GM12878 (cell line): Measurements from ENCODE around the gene ALG8. TPM values are rescaled to one million over a fixed set of nuclear protein-coding genes. Genes with fewer than 3 reads are reported as not detected.
A peak's percentile ranks its signal among the peaks of the same experiment; 100 is the strongest.

Experiments
- BCLAF1 ChIP-seq: fragments of 450-650 bp; IDR thresholded peaks from 2 replicates; pipeline ENCODE4 v1.6.1; 2017; ENCODE audit warnings: antibody characterized with exemption, mild to moderate bottlenecking, moderate library complexity
- EZH2 ChIP-seq: IDR thresholded peaks from 2 replicates; pipeline ENCODE4 v1.6.1; 2012; ENCODE audit warnings: low read depth, mild to moderate bottlenecking, control low read depth, inconsistent platforms, low read length, borderline replicate concordance; ENCODE audit not compliant: control insufficient read depth
- FOS ChIP-seq: IDR thresholded peaks from 3 replicates; pipeline ENCODE4 v1.6.1; 2011; ENCODE audit warnings: borderline replicate concordance; ENCODE audit not compliant: insufficient read length; ENCODE audit errors: extremely low read depth
- FOXM1 ChIP-seq: IDR thresholded peaks from 2 replicates; pipeline ENCODE4 v1.6.1; 2012; ENCODE audit warnings: low read depth, mild to moderate bottlenecking, inconsistent platforms, low read length, moderate library complexity
- HSF1 ChIP-seq: fragments of 150-350 bp; IDR thresholded peaks from 2 replicates; pipeline ENCODE4 v1.6.1; 2014; ENCODE audit warnings: mild to moderate bottlenecking, low read depth, low read length
- IKZF1 ChIP-seq: fragments of 450-650 bp; conservative IDR thresholded peaks from 2 replicates; pipeline ENCODE4 v1.6.1; 2017; ENCODE audit warnings: antibody characterized with exemption, mild to moderate bottlenecking
- IRF4 ChIP-seq: IDR thresholded peaks from 2 replicates; pipeline ENCODE4 v1.6.1; 2011; ENCODE audit warnings: low read depth, low read length
- JUNB ChIP-seq: IDR thresholded peaks from 2 replicates; pipeline ENCODE4 v1.6.1; 2016; ENCODE audit warnings: antibody characterized with exemption, mild to moderate bottlenecking
- NFYB ChIP-seq: IDR thresholded peaks from 2 replicates; pipeline ENCODE4 v1.6.1; 2011; ENCODE audit warnings: low read depth, mild to moderate bottlenecking, low read length, improper control_type of control experiment, moderate library complexity; ENCODE audit not compliant: insufficient read depth
- PAX8 ChIP-seq: fragments of 450-650 bp; IDR thresholded peaks from 2 replicates; pipeline ENCODE4 v1.6.1; 2017; ENCODE audit warnings: mild to moderate bottlenecking, moderate library complexity
- RAD51 ChIP-seq: fragments of 450-650 bp; IDR thresholded peaks from 2 replicates; pipeline ENCODE4 v1.6.1; 2016; ENCODE audit warnings: moderate library complexity, mild to moderate bottlenecking, inconsistent platforms
- SMAD1 ChIP-seq: fragments of 450-650 bp; IDR thresholded peaks from 2 replicates; pipeline ENCODE4 v1.6.1; 2018; ENCODE audit warnings: mild to moderate bottlenecking, low read depth; ENCODE audit not compliant: partially characterized antibody
- STAT1 ChIP-seq: fragments of 450-650 bp; conservative IDR thresholded peaks from 2 replicates; pipeline ENCODE4 v1.6.1; 2014; ENCODE audit warnings: antibody characterized with exemption, mild to moderate bottlenecking
- TAF1 ChIP-seq: IDR thresholded peaks from 2 replicates; pipeline ENCODE4 v1.6.1; 2011; ENCODE audit warnings: mild to moderate bottlenecking, low read depth, low read length, borderline replicate concordance
- TCF7 ChIP-seq: IDR thresholded peaks from 2 replicates; pipeline ENCODE4 v1.6.1; 2014; ENCODE audit warnings: antibody characterized with exemption, borderline replicate concordance
- polyA plus RNA-seq, 11 experiments: library from polyadenylated mRNA; depleted of rRNA in 4 of 11; unstranded in 6 of 11; stranded (reverse) in 5 of 11; fragments of >200 nt; fragmentation: Nextera tagmentation in 4 of 11; fragmentation: Illumina TruSeq in 1 of 11; extraction: Ambion mirVana in 4 of 11; extraction: Trizol in 1 of 11; gene quantifications; 1 replicate in 1 of 11; 2 replicates in 10 of 11; pipeline versions ENCODE4 v1.2.1 to v1.2.3, GENCODE V29; 2011 to 2016; ENCODE audit warnings: inconsistent platforms in 2 of 11, missing spikeins in 2 of 11, low read depth in 1 of 11
- total RNA-seq, 4 experiments: library from RNA; depleted of rRNA in 3 of 4; stranded (reverse); fragments of >200 nt in 3 of 4; fragmentation: Illumina TruSeq in 1 of 4; extraction: Trizol in 1 of 4; gene quantifications; 2 replicates each; pipeline versions ENCODE4 v1.2.1 to v1.2.3, GENCODE V29; 2013 to 2021
- TF ChIP-seq, protein P1 (sequence below): IDR thresholded peaks from 2 replicates; pipeline ENCODE4 v1.6.1; 2011; ENCODE audit warnings: low read depth, mild to moderate bottlenecking, low read length, moderate library complexity, borderline replicate concordance; ENCODE audit errors: extremely low read depth
- TF ChIP-seq, protein P2 (sequence below): fragments of 450-650 bp; IDR thresholded peaks from 2 replicates; pipeline ENCODE4 v1.6.1; 2018; ENCODE audit warnings: borderline replicate concordance, mild to moderate bottlenecking; ENCODE audit not compliant: partially characterized antibody
- TF ChIP-seq, protein P3 (sequence below): fragments of 150-350 bp; IDR thresholded peaks from 2 replicates; pipeline ENCODE4 v1.6.1; 2016; ENCODE audit warnings: low read depth, low read length

ALG8 gene
- total and polyA plus RNA-seq, 10 of the 15 experiments (the other 5 are each of a cell fraction or from before 2014, with no cell fraction given), result 45.7 to 105 (median 68.4) TPM

DNA sequence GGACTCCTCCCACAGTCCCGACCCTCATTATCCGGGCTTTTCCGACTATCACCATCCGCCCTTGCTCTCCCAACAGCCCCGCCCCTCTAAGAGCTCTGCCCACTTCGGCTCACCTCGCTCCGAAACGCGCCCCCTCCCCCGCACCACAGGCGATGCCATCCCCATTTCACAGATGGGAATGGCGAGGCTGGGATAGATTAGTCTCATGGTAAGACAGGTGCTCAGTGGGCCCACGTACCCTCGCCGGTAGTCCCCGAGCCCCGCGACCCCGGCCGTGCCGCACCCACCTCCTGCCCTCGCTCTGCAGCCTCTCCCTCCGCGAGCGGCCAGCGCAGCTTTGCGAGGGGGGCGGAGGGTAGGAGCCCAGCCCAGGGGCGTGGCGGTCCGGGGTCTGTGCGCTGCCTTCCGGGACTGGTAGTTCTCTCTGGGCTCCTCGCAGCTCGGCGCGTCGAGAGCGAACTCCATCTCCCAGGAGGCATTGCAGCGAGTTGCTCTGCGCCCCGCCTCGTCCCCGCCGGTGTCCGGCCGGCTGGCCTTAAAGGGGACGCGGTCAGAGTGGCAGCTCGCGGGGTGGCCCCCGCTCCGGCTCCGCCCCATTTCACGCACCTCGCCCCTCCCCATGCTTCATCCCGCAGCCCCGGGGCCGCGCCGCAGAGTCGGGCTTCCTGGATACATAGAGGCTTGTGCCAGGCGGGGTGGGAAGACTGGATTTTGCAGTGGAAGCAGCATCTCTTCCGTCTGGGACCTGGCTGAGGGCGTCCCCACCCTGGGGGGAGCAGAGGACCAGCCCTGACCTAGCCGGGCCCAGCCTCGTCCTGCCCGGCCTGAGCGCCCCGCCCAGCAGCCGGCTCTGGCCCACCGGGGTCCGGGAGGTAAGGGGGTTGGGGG is 49.1 kb upstream of the ALG8 start, which contains the start of the genes KCTD21 and USP35 (continued):
- TF ChIP-seq BCLAF1 (no peak), EZH2 (no peak), STAT1 (0 out of 2 replicates have a peak, but pooled peaks have one; percentile 58), FOXM1 (no peak), TAF1 (peak; percentile 34; the same call in 1 of the 2 replicates), JUNB (no peak), SMAD1 (no peak), RAD51 (no peak), NFYB (no peak), HSF1 (no peak), FOS (no peak), TCF7 (no peak), PAX8 (no peak), IRF4 (0 out of 2 replicates have a peak, but pooled peaks have one; percentile 12), IKZF1 (peak; percentile 96)
- TF ChIP-seq, protein P1, sequence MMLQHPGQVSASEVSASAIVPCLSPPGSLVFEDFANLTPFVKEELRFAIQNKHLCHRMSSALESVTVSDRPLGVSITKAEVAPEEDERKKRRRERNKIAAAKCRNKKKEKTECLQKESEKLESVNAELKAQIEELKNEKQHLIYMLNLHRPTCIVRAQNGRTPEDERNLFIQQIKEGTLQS, result no peak
- TF ChIP-seq, protein P2, sequence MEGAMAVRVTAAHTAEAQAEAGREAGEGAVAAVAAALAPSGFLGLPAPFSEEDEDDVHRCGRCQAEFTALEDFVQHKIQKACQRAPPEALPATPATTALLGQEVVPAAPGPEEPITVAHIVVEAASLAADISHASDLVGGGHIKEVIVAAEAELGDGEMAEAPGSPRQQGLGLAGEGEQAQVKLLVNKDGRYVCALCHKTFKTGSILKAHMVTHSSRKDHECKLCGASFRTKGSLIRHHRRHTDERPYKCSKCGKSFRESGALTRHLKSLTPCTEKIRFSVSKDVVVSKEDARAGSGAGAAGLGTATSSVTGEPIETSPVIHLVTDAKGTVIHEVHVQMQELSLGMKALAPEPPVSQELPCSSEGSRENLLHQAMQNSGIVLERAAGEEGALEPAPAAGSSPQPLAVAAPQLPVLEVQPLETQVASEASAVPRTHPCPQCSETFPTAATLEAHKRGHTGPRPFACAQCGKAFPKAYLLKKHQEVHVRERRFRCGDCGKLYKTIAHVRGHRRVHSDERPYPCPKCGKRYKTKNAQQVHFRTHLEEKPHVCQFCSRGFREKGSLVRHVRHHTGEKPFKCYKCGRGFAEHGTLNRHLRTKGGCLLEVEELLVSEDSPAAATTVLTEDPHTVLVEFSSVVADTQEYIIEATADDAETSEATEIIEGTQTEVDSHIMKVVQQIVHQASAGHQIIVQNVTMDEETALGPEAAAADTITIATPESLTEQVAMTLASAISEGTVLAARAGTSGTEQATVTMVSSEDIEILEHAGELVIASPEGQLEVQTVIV, result peak; percentile 79
- TF ChIP-seq, protein P3, sequence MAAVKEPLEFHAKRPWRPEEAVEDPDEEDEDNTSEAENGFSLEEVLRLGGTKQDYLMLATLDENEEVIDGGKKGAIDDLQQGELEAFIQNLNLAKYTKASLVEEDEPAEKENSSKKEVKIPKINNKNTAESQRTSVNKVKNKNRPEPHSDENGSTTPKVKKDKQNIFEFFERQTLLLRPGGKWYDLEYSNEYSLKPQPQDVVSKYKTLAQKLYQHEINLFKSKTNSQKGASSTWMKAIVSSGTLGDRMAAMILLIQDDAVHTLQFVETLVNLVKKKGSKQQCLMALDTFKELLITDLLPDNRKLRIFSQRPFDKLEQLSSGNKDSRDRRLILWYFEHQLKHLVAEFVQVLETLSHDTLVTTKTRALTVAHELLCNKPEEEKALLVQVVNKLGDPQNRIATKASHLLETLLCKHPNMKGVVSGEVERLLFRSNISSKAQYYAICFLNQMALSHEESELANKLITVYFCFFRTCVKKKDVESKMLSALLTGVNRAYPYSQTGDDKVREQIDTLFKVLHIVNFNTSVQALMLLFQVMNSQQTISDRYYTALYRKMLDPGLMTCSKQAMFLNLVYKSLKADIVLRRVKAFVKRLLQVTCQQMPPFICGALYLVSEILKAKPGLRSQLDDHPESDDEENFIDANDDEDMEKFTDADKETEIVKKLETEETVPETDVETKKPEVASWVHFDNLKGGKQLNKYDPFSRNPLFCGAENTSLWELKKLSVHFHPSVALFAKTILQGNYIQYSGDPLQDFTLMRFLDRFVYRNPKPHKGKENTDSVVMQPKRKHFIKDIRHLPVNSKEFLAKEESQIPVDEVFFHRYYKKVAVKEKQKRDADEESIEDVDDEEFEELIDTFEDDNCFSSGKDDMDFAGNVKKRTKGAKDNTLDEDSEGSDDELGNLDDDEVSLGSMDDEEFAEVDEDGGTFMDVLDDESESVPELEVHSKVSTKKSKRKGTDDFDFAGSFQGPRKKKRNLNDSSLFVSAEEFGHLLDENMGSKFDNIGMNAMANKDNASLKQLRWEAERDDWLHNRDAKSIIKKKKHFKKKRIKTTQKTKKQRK, result no peak
